ENCODE results near the gene ATAD3C.
"Not testable (repeated sequence)": the region's sequence is repeated elsewhere in the genome, so short reads cannot be mapped to it uniquely, and the experiment has no call there.

ATAD3C gene

GRCh38 chr1:1472053-1472876 lies 22.8 kb downstream of the ATAD3C start:
- not testable (repeated sequence) for DNase-seq (ENCODE audit: low read depth)

GRCh38 chr1:1476011-1476410 lies 26.5 kb downstream of the ATAD3C start:
- DNase-seq (ENCODE audit: low read depth): not testable (repeated sequence)

GRCh38 chr1:1477206-1477605 lies 27.7 kb downstream of the ATAD3C start:
- no peak for DNase-seq (ENCODE audit: low read depth)

- no peak for DNase-seq (ENCODE audit: low read depth)
Observed at GRCh38 chr1:1479547-1480487, 30.3 kb downstream of the ATAD3C start.

- not testable (repeated sequence) for DNase-seq (ENCODE audit: low read depth)
Observed at GRCh38 chr1:1480488-1480867, 31.0 kb downstream of the ATAD3C start.

- not testable (repeated sequence) for DNase-seq (ENCODE audit: low read depth)
Observed at GRCh38 chr1:1481811-1482210, 32.3 kb downstream of the ATAD3C start.

- DNase-seq (ENCODE audit: low read depth): no peak
Observed at GRCh38 chr1:1482856-1483255, 33.4 kb downstream of the ATAD3C start.

GRCh38 chr1:1483714-1484113 lies 34.2 kb downstream of the ATAD3C start:
- no peak for DNase-seq (ENCODE audit: low read depth)

- not testable (repeated sequence) for DNase-seq (ENCODE audit: low read depth)
Observed at GRCh38 chr1:1484976-1485750, 35.7 kb downstream of the ATAD3C start.

- not testable (repeated sequence) for DNase-seq (ENCODE audit: low read depth)
Observed at GRCh38 chr1:1485755-1486317, 36.3 kb downstream of the ATAD3C start.

GRCh38 chr1:1487701-1488100 lies 38.2 kb downstream of the ATAD3C start:
- no peak for DNase-seq (ENCODE audit: low read depth)

- DNase-seq (ENCODE audit: low read depth): no peak
Observed at GRCh38 chr1:1489231-1489630, 39.7 kb downstream of the ATAD3C start.

GRCh38 chr1:1489861-1490260 lies 40.4 kb downstream of the ATAD3C start:
- no peak for DNase-seq (ENCODE audit: low read depth)

GRCh38 chr1:1490633-1491230 lies 41.2 kb downstream of the ATAD3C start:
- DNase-seq (ENCODE audit: low read depth): no peak

GRCh38 chr1:1491601-1492000 lies 42.1 kb downstream of the ATAD3C start:
- DNase-seq (ENCODE audit: low read depth): no peak

- not testable (repeated sequence) for DNase-seq (ENCODE audit: low read depth)
Observed at GRCh38 chr1:1494311-1494710, 44.8 kb downstream of the ATAD3C start.

GRCh38 chr1:1495461-1495975 lies 46.0 kb downstream of the ATAD3C start:
- not testable (repeated sequence) for DNase-seq (ENCODE audit: low read depth)

- peak; percentile 28 for DNase-seq (ENCODE audit: low read depth)
Observed at GRCh38 chr1:1504777-1505365, 55.4 kb downstream of the ATAD3C start.

- not testable (repeated sequence) for DNase-seq (ENCODE audit: low read depth)
Observed at GRCh38 chr1:1505366-1505798, 55.9 kb downstream of the ATAD3C start.

- not testable (repeated sequence) for DNase-seq (ENCODE audit: low read depth)
Observed at GRCh38 chr1:1505801-1506200, 56.3 kb downstream of the ATAD3C start.

GRCh38 chr1:1507305-1507704 lies 57.8 kb downstream of the ATAD3C start:
- no peak for DNase-seq (ENCODE audit: low read depth)

All from stimulated activated CD8-positive, alpha-beta memory T cell treated with anti-CD3 and anti-CD28 coated beads, Interleukin-12 subunit alpha, Interleukin-12 subunit beta, amount 100 ng/mL, for 4 hours (primary cell).